Left hindlimb (tissue), 1 donor: ENCODE data around the gene TCTN1.
A peak's percentile ranks its signal among the peaks of the same experiment; 100 is the strongest.
"Not testable (repeated sequence)": the region's sequence is repeated elsewhere in the genome, so short reads cannot be mapped to it uniquely, and the experiment has no call there.

Experiments used
- DNase-seq: peaks from one replicate; pipeline ENCODE4 v3.0.0-alpha.2; 2018

Gene TCTN1

DNA sequence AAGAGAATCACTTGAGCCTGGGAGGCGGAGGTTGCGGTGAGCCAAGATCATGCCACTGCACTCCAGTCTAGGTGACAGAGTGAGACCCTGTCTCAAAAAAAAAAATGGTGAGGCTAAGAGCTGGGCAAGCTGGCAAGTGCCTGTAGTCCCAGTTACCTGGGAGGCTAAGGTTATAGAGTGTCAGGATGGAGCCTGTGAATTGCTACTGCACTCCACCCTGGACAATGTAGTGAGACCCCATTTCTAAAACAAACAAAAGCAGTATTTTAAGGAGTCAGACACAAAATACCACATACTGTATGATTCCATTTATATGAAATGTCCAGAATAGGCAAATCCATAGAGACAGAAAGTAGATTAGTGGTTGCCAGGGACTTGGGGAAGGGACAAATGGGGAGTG, 26.8 kb upstream of the TCTN1 start:
- not testable (repeated sequence) for DNase-seq

DNA sequence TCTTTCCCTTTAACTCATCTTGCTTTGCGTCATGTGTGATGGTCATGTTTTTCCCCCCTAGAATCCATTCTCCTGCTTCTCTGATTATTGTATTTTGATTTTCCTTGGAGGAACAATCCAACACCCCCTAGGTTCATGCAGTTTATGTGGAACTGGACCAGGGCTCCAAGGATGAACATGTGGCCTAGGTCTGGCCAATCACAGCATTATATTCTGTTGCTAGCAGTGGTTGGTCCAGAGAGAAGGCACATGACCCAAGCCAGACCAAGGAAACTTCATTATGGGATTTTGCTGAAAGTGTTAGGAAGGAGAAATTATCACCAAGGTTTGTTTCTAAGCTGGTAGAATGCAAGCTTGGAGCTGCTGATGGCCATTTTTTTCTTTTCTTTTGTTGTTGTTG, 23.9 kb upstream of the TCTN1 start:
- no peak for DNase-seq

DNA sequence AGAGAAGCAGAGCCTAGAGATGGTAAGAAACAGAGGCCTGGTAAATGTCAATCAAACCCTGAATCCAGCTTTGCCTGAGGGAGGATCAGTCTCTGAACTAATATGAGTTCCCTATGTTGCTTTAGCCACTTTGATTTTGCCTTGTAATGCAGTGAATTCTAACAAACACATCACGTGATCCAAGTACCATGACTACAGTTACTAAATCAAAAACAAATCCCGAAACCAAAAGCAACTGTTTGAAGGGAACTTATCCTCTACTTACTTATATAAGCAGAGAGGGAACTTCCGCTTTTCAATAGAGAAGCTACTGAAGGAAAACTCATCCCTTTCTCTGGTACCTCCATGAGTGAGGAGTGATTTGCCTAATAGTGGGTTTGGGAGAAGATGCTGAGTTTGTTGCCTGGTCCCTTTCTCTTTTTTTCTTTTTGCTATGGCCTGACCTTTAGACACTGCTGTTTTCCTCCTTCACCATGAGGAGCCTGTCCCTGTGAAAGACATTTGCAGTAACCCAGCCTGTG, 23.1 kb upstream of the TCTN1 start:
- no peak for DNase-seq

DNA sequence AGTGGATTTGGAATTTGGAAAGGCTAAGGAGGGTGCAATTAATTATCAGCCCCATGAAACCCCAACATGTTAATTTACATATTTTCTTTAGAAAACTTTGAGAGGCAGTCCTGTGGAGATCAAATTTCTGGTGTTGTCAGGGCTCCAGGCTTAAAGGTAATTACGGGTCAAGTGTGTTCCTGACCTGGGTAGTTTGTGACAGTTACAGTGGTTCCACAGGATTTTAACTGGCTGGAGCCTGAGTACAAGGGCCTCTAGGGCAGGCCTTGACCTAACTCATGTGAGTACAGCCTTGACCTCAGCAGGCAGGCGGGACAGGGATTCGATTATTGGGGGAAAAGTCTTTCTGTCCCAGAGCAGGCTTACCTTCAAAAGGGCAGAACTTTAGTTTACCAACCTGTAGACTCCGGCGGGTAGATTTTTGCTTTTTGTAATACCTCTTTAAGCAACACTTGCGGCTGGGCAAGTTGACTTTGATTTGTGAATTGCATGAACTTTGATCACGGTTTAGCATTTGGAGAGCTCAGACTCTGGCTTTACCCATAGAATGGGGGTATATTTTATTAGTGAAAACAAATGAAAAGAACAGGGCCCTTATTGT, 22.4 kb upstream of the TCTN1 start:
- DNase-seq: no peak

DNA sequence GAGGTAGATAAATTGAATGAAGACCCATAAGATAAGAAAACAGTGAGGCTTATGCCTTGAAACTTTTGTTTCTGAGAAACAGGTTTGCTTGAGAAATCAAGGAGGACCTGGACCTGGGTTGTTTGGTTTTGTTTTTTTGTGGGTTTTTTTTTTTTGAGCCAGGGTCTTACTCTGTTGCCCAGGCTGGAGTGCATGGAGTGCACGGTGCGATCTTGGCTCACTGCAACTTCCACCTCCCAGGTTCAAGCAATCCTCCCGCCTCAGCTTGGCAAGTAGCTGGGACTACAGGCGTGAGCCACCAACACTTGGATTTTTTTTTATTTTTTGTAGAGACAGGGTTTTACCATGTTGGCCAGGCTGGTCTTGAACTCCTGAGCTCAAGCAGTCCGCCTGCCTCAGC, 21.9 kb upstream of the TCTN1 start:
- DNase-seq: no peak

DNA sequence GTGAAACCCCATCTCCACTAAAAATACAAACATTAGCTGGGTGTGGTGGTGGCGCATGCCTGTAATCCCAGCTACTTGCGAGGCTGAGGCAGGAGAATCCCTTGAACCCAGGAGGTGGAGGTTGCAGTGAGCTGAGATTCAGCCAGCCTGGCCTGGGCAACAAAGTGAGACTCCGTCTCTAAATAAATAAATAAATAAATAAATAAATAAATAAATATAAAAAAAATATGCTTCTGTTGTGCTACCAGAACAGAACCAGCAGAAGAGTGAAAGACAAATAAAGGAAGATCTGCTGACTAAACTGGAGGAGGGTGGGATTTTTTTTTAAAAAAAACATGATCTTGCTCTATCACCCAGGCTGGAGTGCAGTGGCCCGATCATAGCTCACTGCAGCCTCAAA, 21.0 kb upstream of the TCTN1 start:
- DNase-seq: not testable (repeated sequence)

DNA sequence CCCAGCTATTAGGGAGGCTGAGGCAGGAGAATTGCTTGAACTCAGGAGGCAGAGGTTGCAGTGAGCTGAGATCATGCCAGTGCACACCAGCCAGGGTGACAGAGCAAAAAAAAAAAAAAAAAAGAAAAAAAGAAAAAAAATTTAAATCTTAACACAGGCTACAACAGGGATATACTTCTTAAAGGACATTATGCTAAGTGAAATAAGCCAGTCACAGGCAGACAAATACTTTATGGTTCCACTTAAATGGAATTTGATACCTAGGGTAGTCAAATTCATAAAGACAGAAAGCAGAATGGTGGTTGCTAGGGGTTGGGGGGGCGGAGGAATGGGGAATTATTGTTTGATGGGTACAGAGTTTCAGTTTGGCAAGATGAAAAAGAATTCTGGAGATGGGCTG, 16.0 kb upstream of the TCTN1 start:
- DNase-seq: no peak

DNA sequence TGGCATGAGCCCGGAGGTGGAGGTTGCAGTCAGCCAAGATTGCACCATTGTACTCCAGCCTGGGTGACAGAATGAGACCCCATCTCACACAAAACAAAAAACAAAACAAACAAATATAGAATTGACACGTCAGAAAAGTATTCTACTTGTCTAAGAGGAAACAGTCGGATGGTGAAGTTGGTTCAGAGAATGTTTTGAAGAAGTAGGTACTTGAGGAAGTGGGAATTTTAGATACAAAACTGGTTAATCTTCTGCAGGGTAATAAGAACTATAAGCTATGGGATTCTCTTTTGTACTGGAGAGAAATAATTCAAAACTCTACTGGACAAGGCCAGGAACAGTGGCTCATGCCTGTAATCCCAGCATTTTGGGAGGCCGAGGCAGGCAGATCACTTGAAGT, 14.6 kb upstream of the TCTN1 start:
- DNase-seq: no peak

DNA sequence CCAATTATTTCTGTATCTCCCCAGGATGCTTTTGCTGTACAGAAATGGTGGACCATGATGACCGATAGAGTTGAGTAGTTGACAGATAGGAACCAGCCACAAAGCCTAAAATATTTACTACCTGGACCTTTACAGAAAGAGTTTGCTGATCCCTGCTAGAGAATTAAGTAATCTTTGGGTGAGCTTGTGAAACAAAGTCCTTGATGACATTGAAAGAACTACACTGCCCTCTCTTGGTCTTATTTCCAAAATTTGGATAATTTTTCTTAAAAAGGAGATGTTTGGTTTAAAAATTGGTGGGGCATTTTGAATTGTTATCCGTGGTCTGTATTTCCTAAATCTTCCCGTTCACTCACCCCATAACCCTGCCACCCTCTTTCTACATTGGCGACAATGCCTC, 13.7 kb upstream of the TCTN1 start:
- no peak for DNase-seq

DNA sequence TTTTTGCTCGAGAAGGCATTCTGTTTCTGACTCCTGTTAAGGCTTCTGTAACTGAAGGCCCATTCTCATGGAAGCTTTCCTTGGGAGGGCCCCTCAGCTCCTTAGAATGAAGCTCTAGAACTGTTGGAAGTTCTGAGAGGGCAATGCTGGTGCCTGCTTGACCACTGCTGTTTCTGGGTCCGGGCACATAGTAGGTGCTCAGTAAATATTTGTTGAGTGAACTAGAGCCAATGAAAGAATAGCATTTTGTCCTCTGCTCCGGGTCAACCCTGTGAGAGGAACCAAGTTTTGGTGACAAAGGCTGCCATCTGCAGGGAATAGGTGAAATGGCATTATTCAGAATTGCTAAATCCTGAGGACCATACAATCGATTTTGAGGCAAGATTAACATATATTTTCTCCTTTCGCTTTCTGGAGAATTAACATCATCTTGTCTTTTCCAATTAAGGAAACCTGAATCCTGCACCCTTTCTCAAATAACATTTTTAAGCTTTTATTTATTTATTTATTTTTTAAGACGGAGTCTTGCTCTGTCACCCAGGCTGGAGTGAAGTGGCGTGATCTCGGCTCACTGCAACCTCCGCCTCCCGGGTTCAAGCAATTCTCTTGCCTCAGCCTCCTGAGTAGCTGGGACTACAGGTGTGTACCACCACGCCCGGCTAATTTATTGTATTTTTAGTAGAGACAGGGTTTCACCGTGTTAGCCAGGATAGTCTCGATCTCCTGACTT, 11.7 kb upstream of the TCTN1 start:
- not testable (repeated sequence) for DNase-seq

DNA sequence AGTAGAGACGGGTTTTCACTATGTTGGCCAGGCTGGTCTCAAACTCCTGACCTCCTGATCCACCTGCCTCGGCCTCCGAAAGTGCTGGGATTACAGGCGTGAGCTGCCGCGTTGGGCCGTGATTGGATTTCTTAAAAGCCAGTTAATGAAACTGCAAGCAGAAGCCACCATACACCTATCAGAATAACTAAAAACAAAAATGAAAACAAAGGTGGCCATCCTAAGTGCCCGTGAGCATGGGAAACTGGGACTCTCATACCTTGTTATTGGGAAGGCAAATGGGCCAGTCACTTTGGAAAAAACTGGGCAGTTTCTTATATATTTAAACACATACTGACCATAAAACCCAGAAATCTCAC, 7.7 kb upstream of the TCTN1 start:
- DNase-seq: no peak

DNA sequence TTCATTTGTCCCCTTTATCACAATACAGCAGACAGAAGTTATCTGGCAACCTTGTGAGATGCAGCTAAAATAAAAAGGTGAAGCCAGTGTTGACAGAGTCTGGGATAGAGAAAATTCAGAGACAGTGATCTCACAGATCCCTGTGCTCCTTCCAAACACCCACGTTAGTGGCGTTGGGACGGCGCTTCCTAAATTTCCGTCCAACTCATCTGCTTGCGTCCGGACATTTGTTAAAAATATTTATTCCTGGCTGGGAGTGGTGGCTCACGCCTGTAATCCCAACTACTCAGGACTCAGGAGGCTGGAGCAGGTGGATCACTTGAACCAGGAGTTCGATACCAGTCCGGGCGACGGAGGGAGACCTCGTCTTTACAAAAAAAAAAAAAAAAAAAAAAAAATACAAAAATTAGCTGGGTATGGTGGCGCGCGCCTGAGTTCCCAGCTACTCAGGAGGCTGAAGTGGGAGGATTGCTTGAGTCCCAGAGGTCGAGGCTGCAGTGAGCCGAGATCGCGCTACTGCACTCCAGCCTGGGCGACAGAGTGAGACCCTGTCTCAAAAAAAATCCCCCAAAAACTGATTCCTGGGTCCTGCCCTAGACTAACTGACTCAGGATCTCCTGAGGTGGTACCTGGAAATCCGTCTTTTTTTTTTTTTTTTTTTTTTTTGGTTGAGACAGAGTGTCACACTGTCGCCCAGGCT, 708 bp upstream of the TCTN1 start:
- DNase-seq: peak; percentile 40

DNA sequence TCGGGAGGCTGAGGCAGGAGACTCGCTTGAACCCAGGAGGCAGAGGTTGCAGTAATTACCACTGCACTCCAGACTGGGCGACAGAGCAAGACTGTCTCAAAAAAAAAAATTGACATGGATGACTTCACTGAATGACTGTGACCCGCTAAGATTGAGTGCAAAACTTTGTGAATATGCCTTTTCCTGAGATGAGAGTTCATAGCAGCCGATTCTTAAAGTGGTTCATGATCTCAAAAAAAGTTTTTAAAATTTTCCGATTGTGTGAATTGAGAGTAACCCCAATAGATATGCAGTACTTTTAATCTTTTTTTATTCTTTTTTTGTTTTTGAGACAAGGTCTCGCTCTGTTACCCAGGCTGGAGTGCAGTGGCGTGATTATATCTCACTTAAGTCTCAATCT, 1.2 kb downstream of the TCTN1 start:
- no peak for DNase-seq

DNA sequence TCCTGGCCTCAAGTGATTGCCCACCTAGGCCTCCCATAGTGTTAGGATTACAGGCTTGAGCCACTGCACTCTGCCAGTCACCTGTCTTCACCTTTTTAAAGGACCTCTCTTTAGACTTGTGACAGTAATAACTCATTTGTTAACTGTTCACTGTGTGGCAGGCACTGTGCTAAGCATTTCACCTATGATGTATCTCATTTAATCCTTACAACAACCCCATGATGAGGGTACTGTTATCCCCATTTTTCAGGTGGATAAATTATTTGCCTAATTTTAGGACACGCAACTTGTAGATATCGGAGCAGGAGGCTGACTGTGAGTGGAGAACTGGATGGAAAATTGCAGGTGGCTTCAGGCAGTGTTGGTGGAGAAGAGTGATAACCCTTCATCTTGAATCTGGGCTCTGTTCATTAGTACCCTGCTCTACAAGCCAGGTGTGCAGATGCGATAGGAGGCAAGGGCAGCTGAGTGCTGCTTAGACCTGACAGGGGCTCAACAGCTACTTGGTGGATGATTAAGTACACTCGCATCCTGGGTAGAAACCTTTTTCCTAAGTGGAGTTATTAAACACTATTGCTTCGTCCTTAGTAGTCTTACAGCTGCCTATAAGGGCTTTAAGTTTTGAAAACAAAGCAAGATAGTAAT, 2.7 kb downstream of the TCTN1 start:
- no peak for DNase-seq

DNA sequence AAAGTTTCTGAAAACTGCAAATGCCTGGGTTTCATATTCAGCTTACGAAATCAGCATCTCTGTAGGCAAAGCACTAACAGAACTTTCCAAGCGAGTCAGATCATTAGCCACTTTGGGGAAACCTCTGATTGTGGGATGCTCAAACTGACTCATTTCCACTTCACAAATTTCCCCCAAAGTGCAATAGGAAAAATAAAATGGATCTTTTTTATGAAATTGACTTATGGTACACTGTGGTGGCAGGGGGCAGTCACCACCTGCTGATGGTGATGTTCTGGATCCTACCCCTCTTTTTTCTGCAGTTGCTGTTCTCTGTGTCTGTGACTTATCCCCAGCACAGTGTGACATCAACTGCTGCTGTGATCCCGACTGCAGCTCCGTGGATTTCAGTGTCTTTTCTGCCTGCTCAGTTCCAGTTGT, 5.6 kb downstream of the TCTN1 start:
- no peak for DNase-seq

DNA sequence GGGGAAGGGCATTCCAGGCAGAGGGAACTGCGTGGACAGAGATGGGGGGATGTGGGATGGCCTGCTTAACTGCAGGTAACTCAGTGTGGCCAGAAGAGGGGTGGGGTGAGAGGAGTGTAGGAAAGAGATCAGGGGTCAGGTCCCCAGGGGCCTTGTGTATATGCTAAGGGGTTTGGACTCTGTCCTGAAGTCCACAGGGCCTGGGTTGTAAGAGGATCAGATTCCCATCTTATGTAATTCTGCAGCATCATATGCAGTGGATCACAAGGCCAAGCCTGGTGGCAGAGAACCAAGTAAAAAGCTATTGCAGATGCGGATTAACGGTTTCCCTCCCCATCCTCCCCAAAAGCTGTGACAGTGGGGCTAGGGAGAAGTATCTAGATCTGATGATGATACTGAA, 8.7 kb downstream of the TCTN1 start:
- no peak for DNase-seq

DNA sequence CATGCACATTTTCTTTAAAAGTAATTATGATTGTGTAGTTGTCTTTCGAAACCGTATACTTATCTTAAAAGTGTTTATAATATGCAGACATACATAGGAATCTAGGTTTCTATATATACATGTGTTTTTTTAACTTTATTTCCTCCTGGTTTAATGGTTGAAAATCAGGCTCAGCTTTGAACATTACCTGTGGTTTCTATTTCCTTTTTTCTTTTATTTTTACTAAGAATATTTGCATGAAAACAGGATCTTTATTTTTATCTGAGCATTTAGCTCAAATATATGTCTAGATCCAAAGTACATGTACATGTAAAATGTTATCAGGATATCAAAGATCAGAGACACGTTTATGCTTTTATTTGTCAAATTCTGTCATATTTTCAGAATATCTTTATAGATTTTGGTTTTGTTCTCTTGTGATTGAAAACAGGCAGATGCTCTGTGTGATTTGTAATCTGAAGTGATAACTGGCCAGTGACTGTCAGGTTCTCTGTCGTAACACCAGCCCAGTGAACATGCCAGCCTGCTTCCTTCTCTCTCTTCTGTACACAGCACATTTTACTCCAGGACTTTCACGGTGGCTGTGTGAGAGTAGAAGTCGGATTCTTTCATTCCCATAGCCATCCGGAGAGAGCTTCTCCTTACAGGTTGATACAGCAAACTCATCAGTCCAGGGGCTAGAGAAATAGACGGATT, 13.7 kb downstream of the TCTN1 start:
- no peak for DNase-seq

DNA sequence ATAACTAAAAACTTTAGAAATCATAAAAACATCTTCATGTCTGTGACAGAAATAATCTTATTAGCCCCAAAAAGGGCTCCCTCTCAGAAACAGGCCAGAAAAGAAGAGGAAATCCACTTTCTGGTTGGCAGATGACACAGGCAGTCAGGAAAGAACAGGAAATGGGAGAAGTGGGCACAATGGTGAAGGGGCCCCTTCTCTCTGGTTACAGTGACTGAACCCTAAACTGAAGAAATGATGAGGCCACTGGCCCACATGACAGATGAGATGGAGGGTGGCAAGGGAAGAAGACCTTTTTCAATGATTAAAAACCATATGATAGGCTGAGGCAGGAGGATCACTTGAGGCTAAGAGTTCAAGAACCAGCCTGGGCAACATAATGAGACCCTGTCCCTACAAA, 21.1 kb downstream of the TCTN1 start:
- no peak for DNase-seq

DNA sequence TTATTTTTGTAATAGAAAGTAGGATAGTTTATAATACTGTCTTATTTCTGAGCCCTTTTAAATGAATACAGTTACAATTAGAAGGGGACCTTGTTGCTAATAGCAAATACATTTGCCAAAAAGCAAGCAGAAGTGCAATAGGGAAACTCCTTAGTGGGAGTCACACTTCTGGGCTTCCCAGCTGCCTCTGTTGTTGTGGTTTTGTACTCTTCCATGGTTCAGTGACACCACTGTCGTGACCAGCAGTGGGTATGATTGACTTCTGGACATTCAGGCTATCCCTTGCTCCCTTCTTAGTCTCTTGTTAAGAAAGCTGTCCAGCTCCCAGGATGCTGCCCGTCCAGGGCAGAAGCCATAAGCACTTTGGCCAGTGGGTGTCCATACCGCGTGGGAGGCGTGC, 22.6 kb downstream of the TCTN1 start:
- no peak for DNase-seq

DNA sequence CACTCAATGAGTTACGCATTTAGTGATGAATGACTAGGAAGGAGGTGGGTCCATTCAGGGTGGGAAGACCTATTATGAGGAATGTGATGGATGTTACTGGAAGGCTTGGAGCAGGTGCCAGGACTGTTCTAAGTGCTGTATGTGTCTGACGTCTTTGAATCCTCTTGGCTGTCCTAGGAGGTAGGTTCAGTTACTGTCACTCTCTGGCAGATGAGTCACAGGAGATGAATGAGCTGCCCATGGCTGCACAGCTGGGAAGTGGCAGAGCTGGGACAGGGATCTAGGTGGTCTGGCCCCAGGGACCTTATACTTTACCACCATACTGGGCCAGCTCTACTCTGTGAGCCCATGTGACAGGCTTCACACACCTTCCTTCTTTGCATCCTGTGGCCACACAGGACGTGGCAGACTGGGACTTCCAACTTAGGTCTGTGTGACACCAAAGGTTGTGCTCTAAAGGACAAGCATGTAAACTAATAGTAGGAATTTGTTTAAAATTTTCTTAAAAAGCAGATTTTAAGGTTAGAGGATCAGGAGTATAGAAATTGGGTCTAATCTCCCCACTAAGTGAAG, 24.0 kb downstream of the TCTN1 start:
- DNase-seq: no peak

DNA sequence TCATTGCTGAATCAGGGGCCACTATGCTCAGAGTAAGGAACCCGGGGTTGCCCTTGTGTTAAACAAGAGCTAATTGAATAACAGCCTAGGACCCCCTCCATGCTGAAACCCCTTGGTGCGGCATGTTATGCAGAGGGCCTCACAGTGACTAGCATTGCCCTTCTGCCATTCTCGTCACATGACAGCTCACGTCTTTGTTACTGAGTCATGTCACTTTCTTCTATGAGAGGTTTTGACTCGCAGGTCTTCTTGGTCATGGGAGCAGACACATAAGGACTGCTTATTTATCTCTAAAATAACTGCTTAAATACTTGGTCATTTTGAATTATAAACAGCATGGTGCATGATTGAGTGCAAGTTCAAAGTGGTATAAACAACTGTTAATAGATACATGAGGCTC, 24.9 kb downstream of the TCTN1 start:
- no peak for DNase-seq

DNA sequence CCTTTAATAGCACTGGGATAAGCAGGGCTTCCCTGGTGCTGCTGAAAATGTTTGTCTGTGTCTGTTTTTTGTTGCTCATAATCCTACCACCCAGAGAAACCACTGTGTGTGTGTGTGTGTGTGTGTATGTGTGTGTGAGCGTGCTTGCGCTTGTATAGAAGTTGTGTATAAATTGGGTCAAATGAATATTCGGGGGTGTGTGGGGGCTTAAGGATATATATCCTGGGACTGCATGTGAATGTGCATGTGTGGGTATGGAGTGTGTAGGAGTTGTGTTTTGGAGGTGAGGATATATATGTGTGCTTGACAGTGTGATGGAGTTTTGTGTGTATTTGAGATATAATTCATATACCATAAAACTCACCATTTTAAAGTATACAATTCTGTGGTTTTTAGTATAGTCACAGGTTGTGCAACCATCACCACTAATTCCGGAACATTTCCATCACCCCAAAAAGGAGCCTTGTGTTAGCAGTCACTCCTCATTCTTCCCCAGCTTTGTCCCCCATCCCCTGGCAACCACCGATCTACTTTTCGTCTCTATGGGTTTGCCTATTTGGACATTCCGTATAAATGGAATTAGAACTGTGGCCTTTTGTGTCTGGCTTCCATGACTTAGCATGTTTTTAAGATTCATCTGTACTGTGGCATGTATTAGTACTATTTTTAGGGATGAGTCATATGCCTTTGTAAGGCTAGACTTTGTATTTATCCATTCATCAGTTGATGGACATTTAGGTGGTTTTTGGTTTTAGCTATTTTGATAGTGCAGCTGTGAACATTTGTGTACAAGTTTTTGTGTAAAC, 25.6 kb downstream of the TCTN1 start:
- no peak for DNase-seq
